GM12878 (cell line): ENCODE data around the gene CCDC81. TPM values are rescaled to one million over a fixed set of nuclear protein-coding genes. Genes with fewer than 3 reads are reported as not detected.

Experiments used
- ATAC-seq: fragments of 200-7000 bp; cut with Tn5 transposase; 3 replicates; pipeline ENCODE4 v1.9.1; 2020; ENCODE audit warnings: mild to moderate bottlenecking, moderate library complexity
- BruUV-seq: library from RNA; stranded (reverse); fragments of 400-500 nt; replicated peaks from 2 replicates; lab custom pipeline; 2021; lab: Mats Ljungman, UMichigan
- CTCF ChIA-PET: fragments of 300-600 bp; sonication (Branson Sonifier 250); formaldehyde crosslinking; extraction: SDS; loops from one replicate; lab custom pipeline; 2021; ENCODE audit warnings: inconsistent platforms; lab: Yijun Ruan, JAX
- POLR2A ChIA-PET: fragments of 350-600 bp; formaldehyde crosslinking; extraction: SDS; loops from one replicate; lab custom pipeline; 2021; ENCODE audit warnings: inconsistent platforms; lab: Charles Lee
- RAD21 ChIA-PET: fragments of 300-600 bp; sonication (Branson Sonifier 250); formaldehyde crosslinking; loops from one replicate; lab custom pipeline; 2023; ENCODE audit warnings: antibody characterized with exemption; ENCODE audit not compliant: unreplicated experiment; lab: Charles Lee
- SMC1A ChIA-PET: fragments of 300-600 bp; sonication (Branson Sonifier 250); formaldehyde crosslinking; loops from one replicate; lab custom pipeline; 2023; ENCODE audit not compliant: unreplicated experiment, uncharacterized antibody; lab: Charles Lee
- DNase-seq: peaks from one replicate; pipeline ENCODE4 v3.0.0-alpha.2; 2011; ENCODE audit warnings: low read depth, low spot score
- FAIRE-seq: peaks from 3 replicates; lab custom pipeline; 2011; peaks lifted over from hg19 to GRCh38; lab: Jason Lieb, UNC
- H2AFZ ChIP-seq: 2 replicates; pipeline ENCODE4 v1.6.0; 2011; ENCODE audit warnings: low read depth, low read length, control low read depth; ENCODE audit not compliant: control insufficient read depth
- H3K27ac ChIP-seq: 2 replicates; pipeline ENCODE4 v1.5.1; 2011; ENCODE audit warnings: control low read depth; ENCODE audit not compliant: control insufficient read depth, insufficient read depth
- H3K27me3 ChIP-seq, 2 experiments: replicated peaks in 1 of 2; 2 replicates each; pipeline versions ENCODE4 v1.6.0 to v1.6.1; 2011; ENCODE audit warnings: low read length in 1 of 2; ENCODE audit not compliant: control insufficient read depth in 2 of 2, insufficient read depth in 2 of 2
- H3K36me3 ChIP-seq, 2 experiments: 2 replicates each; pipeline ENCODE4 v1.5.1; 2011; ENCODE audit warnings: low read length in 1 of 2; ENCODE audit not compliant: control insufficient read depth in 2 of 2, insufficient read depth in 2 of 2
- H3K4me1 ChIP-seq: 2 replicates; pipeline ENCODE4 v1.6.1; 2011; ENCODE audit warnings: mild to moderate bottlenecking, low read length, moderate library complexity, mixed read lengths; ENCODE audit not compliant: control insufficient read depth, insufficient read depth
- H3K4me2 ChIP-seq: 2 replicates; pipeline ENCODE4 v1.6.0; 2011; ENCODE audit warnings: control low read depth; ENCODE audit not compliant: control insufficient read depth, insufficient read depth
- H3K4me3 ChIP-seq: fragments of 200-600 bp; sonication (generic); 2 replicates; pipeline ENCODE4 v1.5.1; 2016
- H3K79me2 ChIP-seq: 2 replicates; pipeline ENCODE4 v1.6.0; 2011; ENCODE audit warnings: low read length; ENCODE audit not compliant: control insufficient read depth, insufficient read depth
- H3K9ac ChIP-seq: 2 replicates; pipeline ENCODE4 v1.8.0; 2011; ENCODE audit warnings: low read length, control low read depth, mixed read lengths; ENCODE audit not compliant: control insufficient read depth, insufficient read depth
- H3K9me3 ChIP-seq: replicated peaks from 3 replicates; pipeline ENCODE4 v1.5.1; 2011; ENCODE audit warnings: mild to moderate bottlenecking, low read length; ENCODE audit not compliant: control insufficient read depth, insufficient read depth
- H4K20me1 ChIP-seq: 2 replicates; pipeline ENCODE4 v1.6.0; 2011; ENCODE audit not compliant: control insufficient read depth, insufficient read depth
- BHLHE40 ChIP-seq, 2 experiments: fragments of 450-650 bp in 1 of 2; IDR thresholded peaks; 2 replicates each; pipeline ENCODE4 v1.6.1; 2011 to 2017; ENCODE audit warnings: low read depth in 2 of 2, borderline replicate concordance in 1 of 2, improper control_type of control experiment in 1 of 2, low read length in 1 of 2, mild to moderate bottlenecking in 1 of 2
- IKZF1 ChIP-seq: fragments of 450-650 bp; conservative IDR thresholded peaks from 2 replicates; pipeline ENCODE4 v1.6.1; 2017; ENCODE audit warnings: antibody characterized with exemption, mild to moderate bottlenecking
- NRF1 ChIP-seq: conservative IDR thresholded peaks from 2 replicates; pipeline ENCODE4 v1.6.1; 2011; ENCODE audit warnings: mild to moderate bottlenecking, low read depth, low read length, improper control_type of control experiment
- RBBP5 ChIP-seq: fragments of 200-600 bp; sonication (generic); conservative IDR thresholded peaks from 2 replicates; pipeline ENCODE4 v1.6.1; 2016
- TBL1XR1 ChIP-seq: IDR thresholded peaks from 2 replicates; pipeline ENCODE4 v1.6.1; 2012; ENCODE audit warnings: low read depth, low read length, improper control_type of control experiment
- TCF12 ChIP-seq: IDR thresholded peaks from 2 replicates; pipeline ENCODE4 v1.6.1; 2011; ENCODE audit warnings: low read depth, mild to moderate bottlenecking, low read length
- ZBTB40 ChIP-seq: fragments of 450-650 bp; IDR thresholded peaks from 2 replicates; pipeline ENCODE4 v1.6.1; 2016; ENCODE audit warnings: mild to moderate bottlenecking, moderate library complexity, borderline replicate concordance
- WGBS: methylation state at CpG from one replicate; pipeline ENCODE4 v1.1.6; 2016; ENCODE audit warnings: low lambda C conversion rate; ENCODE audit not compliant: insufficient replicate concordance, insufficient coverage; ENCODE audit errors: missing lambda C conversion rate; 5-methylcytosine and 5-hydroxymethylcytosine counted together
- in situ Hi-C: fragments of 300-500 bp; cut with MboI; formaldehyde crosslinking; loops from 9 replicates; pipeline ENCODE4 v1.14.3; 2018; ENCODE audit warnings: mixed read lengths
- intact Hi-C: fragments of 100-400 bp; cut with micrococcal nuclease; formaldehyde crosslinking; loops from one replicate; pipeline ENCODE4 v1.14.2; 2022; ENCODE audit not compliant: unreplicated experiment
- polyA plus RNA-seq, 11 experiments: library from polyadenylated mRNA; depleted of rRNA in 4 of 11; unstranded in 6 of 11; stranded (reverse) in 5 of 11; fragments of >200 nt; fragmentation: Nextera tagmentation in 4 of 11; fragmentation: Illumina TruSeq in 1 of 11; extraction: Ambion mirVana in 4 of 11; extraction: Trizol in 1 of 11; gene quantifications; 1 replicate in 1 of 11; 2 replicates in 10 of 11; pipeline versions ENCODE4 v1.2.1 to v1.2.3, GENCODE V29; 2011 to 2016; ENCODE audit warnings: inconsistent platforms in 2 of 11, missing spikeins in 2 of 11, low read depth in 1 of 11
- total RNA-seq, 4 experiments: library from RNA; depleted of rRNA in 3 of 4; stranded (reverse); fragments of >200 nt in 3 of 4; fragmentation: Illumina TruSeq in 1 of 4; extraction: Trizol in 1 of 4; gene quantifications; 2 replicates each; pipeline versions ENCODE4 v1.2.1 to v1.2.3, GENCODE V29; 2013 to 2021

Gene CCDC81
- total and polyA plus RNA-seq, 10 of the 15 experiments (the other 5 are each of a cell fraction or from before 2014, with no cell fraction given): 0.06 to 0.53 (median 0.22) TPM

GRCh38 chr11:86372041-86372440 is 2.6 kb upstream of the CCDC81 start:
- in situ Hi-C loops: no loop called here

More at GRCh38 chr11:86372041-86372440, 2.6 kb upstream of the CCDC81 start:
- H3K27ac ChIP-seq: no peak overlapping the region
- H3K9ac ChIP-seq: no peak overlapping the region
- no peaks in the 10 kb centered on the region; the same call in 2 of the 3 replicates for H3K9me3 ChIP-seq
- H3K4me3 ChIP-seq: no peak overlapping the region
- no peak overlapping the region for H3K4me2 ChIP-seq
- no TSS peak for BruUV-seq
- ChIA-PET SMC1A (no interaction called here), RAD21 (no interaction called here), POLR2A (no interaction called here), CTCF (no interaction called here)
- WGBS: 100% methylated on average over 1 of the region's 1 CpG
- H2AFZ ChIP-seq: no peak overlapping the region
- H3K4me1 ChIP-seq: no peaks in the 10 kb centered on the region
- FAIRE-seq (no peak), DNase-seq (no peak), ATAC-seq (no peak)
- H3K79me2 ChIP-seq: no peaks in the 10 kb centered on the region
- no peaks in the 10 kb centered on the region for H3K27me3 ChIP-seq
- H3K36me3 ChIP-seq: no peaks in the 10 kb centered on the region
- TF ChIP-seq TCF12 (no peak), RBBP5 (no peak), BHLHE40 (IDR thresholded peaks at IDR 0.05; ENCODE audit: borderline replicate concordance in 1 of 2, low read depth in 2 of 2, low read length in 1 of 2) (no peak), IKZF1 (no peak), TBL1XR1 (no peak), NRF1 (no peak), ZBTB40 (no peak)
- no peaks in the 10 kb centered on the region for H4K20me1 ChIP-seq
- intact Hi-C loops: no loop called here
